Upper lobe of left lung (tissue), 6 donors: ENCODE results near the gene DMXL2. TPM values are rescaled to one million over a fixed set of nuclear protein-coding genes. Genes with fewer than 3 reads are reported as not detected.
"Not testable (repeated sequence)": the region's sequence is repeated elsewhere in the genome, so short reads cannot be mapped to it uniquely, and the experiment has no call there.

Experiments used
- ATAC-seq, 2 donors: fragments of 200-7000 bp; cut with Tn5 transposase; one replicate each; pipeline ENCODE4 v1.9.1; 2022; ENCODE audit warnings: mild to moderate bottlenecking in 2 of 2, moderate library complexity in 2 of 2; ENCODE audit not compliant: low FRiP score in 2 of 2
- DNase-seq, 2 donors: peaks; one replicate each; pipeline ENCODE4 v3.0.0-alpha.2; 2019 to 2020
- H3K27ac ChIP-seq, 4 donors: fragments of 200-600 bp; sonication (generic); one replicate each; pipeline ENCODE4 v1.5.1; 2016 to 2019
- H3K27me3 ChIP-seq, 4 donors: fragments of 200-600 bp; sonication (generic); one replicate each; pipeline ENCODE4 v1.5.1; 2017 to 2019
- H3K36me3 ChIP-seq, 4 donors: fragments of 200-600 bp; sonication (generic); one replicate each; pipeline ENCODE4 v1.5.1; 2016 to 2019
- H3K4me1 ChIP-seq, 4 donors: fragments of 200-600 bp; sonication (generic); one replicate each; pipeline ENCODE4 v1.5.1; 2018 to 2019
- H3K4me3 ChIP-seq, 4 donors: fragments of 200-600 bp; sonication (generic); one replicate each; pipeline ENCODE4 v1.5.1; 2017 to 2019; ENCODE audit warnings: mild to moderate bottlenecking in 2 of 4, moderate library complexity in 1 of 4
- H3K9me3 ChIP-seq, 4 donors: fragments of 200-600 bp; sonication (generic); one replicate each; pipeline ENCODE4 v1.5.1; 2018 to 2019
- EP300 ChIP-seq, 4 donors: sonication (generic); formaldehyde crosslinking; IDR thresholded peaks; one replicate each; pipeline ENCODE4 v1.5.1; 2017; ENCODE audit warnings: antibody characterized with exemption in 4 of 4, control low read depth in 2 of 4
- POLR2A ChIP-seq, 4 donors: fragments of 450-650 bp; IDR thresholded peaks; one replicate each; pipeline ENCODE4 v1.5.1; 2016 to 2017; ENCODE audit warnings: antibody characterized with exemption in 4 of 4, mild to moderate bottlenecking in 2 of 4
- POLR2AphosphoS5 ChIP-seq, 2 donors: sonication (generic); formaldehyde crosslinking; IDR thresholded peaks; one replicate each; pipeline ENCODE4 v1.5.1; 2017; ENCODE audit warnings: antibody characterized with exemption in 2 of 2
- WGBS, 2 donors: methylation state at CpG; one replicate each; pipeline ENCODE4 v1.1.5; 2017 to 2018; 5-methylcytosine and 5-hydroxymethylcytosine counted together
- total RNA-seq, 6 donors: library from RNA; depleted of rRNA in 4 of 6; stranded (reverse); fragments of >200 nt in 4 of 6; gene quantifications; one replicate each; pipeline versions ENCODE4 v1.1.0 to v1.2.1, GENCODE V29; 2016 to 2021
- TF ChIP-seq, protein P1 (sequence below), 6 experiments: fragments of 450-650 bp in 4 of 6; fragments of 200-600 bp in 2 of 6; sonication (generic) in 2 of 6; IDR thresholded peaks; one replicate each; pipeline ENCODE4 v1.5.1; 2016 to 2019; ENCODE audit warnings: antibody characterized with exemption in 6 of 6
- donor health status: DM: no; HTN: no; CAD: no; lungs with moderate emphysema.
- donor health status: DM: no; HTN: yes; CAD: no; lungs with severe emphysema.

Gene DMXL2
- total RNA-seq, 6 donors from 2014 or later, result 39.8 to 140 (median 58.1) TPM

DNA sequence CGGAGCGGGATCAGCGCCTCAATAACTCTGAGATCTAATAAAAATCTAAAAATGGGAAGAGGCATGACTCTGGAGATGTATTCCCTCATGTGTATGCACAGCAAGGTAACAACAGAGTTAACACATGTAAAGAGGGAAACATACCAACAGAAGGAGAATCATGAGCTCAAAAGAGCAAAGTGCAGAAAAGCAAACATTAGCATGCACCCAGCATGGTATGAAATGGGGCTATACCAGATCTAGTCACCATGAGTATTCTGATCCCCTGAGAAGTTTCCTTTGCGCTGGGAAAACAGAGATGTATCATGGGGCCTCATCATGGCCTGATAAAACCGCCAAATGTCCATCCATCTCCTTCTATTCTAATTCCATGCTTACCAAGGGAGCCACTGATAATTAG is 152.1 kb downstream of the DMXL2 start:
- TF ChIP-seq EP300 (IDR thresholded peaks at IDR 0.05), result no peak
- no peak for TF ChIP-seq POLR2AphosphoS5 (IDR thresholded peaks at IDR 0.05)
- no peak for TF ChIP-seq POLR2A (IDR thresholded peaks at IDR 0.05)
- TF ChIP-seq, protein P1, sequence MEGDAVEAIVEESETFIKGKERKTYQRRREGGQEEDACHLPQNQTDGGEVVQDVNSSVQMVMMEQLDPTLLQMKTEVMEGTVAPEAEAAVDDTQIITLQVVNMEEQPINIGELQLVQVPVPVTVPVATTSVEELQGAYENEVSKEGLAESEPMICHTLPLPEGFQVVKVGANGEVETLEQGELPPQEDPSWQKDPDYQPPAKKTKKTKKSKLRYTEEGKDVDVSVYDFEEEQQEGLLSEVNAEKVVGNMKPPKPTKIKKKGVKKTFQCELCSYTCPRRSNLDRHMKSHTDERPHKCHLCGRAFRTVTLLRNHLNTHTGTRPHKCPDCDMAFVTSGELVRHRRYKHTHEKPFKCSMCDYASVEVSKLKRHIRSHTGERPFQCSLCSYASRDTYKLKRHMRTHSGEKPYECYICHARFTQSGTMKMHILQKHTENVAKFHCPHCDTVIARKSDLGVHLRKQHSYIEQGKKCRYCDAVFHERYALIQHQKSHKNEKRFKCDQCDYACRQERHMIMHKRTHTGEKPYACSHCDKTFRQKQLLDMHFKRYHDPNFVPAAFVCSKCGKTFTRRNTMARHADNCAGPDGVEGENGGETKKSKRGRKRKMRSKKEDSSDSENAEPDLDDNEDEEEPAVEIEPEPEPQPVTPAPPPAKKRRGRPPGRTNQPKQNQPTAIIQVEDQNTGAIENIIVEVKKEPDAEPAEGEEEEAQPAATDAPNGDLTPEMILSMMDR (IDR thresholded peaks at IDR 0.05), result no peak
- Histone ChIP-seq H3K27ac (no peak overlapping the region), H3K36me3 (peaks cover 0 to 28% (median 14%) of the 10 kb centered on the region in 4 donors), H3K27me3 (no peaks in the 10 kb centered on the region), H3K4me1 (no peaks in the 10 kb centered on the region), H3K9me3 (no peaks in the 10 kb centered on the region), H3K4me3 (no peak overlapping the region)
- DNase-seq (no peak), ATAC-seq (no peak)
- WGBS, 2 donors, result 80 to 95% methylated on average over 5 of the region's 5 CpGs

DNA sequence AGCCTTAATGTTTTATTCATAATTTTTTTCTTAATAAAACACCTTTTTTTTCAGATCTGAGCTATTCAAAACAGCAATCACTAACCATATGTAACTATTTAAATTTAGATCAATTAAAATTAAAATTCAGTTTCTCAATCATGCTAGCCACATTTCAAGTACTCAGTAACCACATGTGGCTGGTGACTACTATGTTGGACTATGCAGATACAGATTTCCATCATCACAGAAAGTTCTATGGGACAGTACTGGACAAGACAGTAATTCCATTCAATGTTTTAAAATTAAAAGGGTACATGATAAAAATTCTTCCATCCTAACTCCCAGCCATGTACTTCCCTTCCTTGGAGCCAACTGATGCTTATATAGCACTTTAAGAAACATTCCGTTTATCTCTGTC is 161.8 kb downstream of the DMXL2 start:
- no peaks in the 10 kb centered on the region for H3K9me3 ChIP-seq
- H3K4me1 ChIP-seq, result no peaks in the 10 kb centered on the region
- H3K36me3 ChIP-seq, result peaks cover 12 to 60% (median 24%) of the 10 kb centered on the region in 4 donors
- TF ChIP-seq POLR2A (IDR thresholded peaks at IDR 0.05) (no peak), EP300 (IDR thresholded peaks at IDR 0.05) (no peak)
- DNase-seq (no peak), ATAC-seq (no peak)
- H3K27ac ChIP-seq, result no peak overlapping the region
- 95 to 100% methylated on average over 1 of the region's 1 CpG for WGBS, 2 donors
- H3K27me3 ChIP-seq, result no peaks in the 10 kb centered on the region
- H3K4me3 ChIP-seq, result no peak overlapping the region

DNA sequence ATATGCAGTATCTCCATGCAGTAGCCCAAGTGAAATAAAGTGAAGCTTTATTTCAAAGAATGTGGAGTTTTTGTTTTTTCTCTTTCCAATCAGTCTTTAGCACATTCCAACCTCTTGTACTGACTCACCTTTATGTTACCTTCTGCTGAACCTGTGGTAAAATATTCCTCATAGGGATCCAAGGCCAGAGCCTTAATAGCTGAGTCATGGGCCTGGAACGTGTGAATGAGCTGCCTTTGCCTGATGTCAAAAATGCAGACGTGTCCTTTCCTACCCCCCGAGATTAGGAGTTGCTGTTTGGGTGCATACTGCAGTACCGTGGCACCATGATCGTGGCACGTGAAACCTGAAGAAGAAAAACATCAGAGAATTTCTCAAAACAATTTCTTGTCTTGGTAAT is 172.6 kb downstream of the DMXL2 start:
- TF ChIP-seq EP300 (IDR thresholded peaks at IDR 0.05) (no peak), POLR2AphosphoS5 (IDR thresholded peaks at IDR 0.05) (no peak), POLR2A (IDR thresholded peaks at IDR 0.05) (no peak)
- TF ChIP-seq, protein P1 (IDR thresholded peaks at IDR 0.05), result no peak
- Histone ChIP-seq H3K27me3 (no peaks in the 10 kb centered on the region), H3K27ac (no peak overlapping the region), H3K36me3 (peaks cover 7 to 59% (median 21%) of the 10 kb centered on the region in 4 donors), H3K4me1 (no peaks in the 10 kb centered on the region), H3K9me3 (no peaks in the 10 kb centered on the region), H3K4me3 (no peak overlapping the region)
- no peak for DNase-seq
- no peak for ATAC-seq
- 92 to 94% methylated on average over 6 of the region's 6 CpGs for WGBS, 2 donors

- no peak for DNase-seq
- 76 to 87% methylated on average over 7 of the region's 7 CpGs for WGBS, 2 donors
- Histone ChIP-seq H3K4me1 (no peaks in the 10 kb centered on the region), H3K4me3 (no peak overlapping the region), H3K36me3 (peaks cover 7 to 48% (median 17%) of the 10 kb centered on the region in 4 donors), H3K27ac (no peak overlapping the region), H3K9me3 (no peaks in the 10 kb centered on the region), H3K27me3 (no peaks in the 10 kb centered on the region)
- no peak for ATAC-seq
- TF ChIP-seq EP300 (IDR thresholded peaks at IDR 0.05), result no peak
Observed at GRCh38 chr15:51448622-51449399, 173.8 kb downstream of the DMXL2 start.

DNA sequence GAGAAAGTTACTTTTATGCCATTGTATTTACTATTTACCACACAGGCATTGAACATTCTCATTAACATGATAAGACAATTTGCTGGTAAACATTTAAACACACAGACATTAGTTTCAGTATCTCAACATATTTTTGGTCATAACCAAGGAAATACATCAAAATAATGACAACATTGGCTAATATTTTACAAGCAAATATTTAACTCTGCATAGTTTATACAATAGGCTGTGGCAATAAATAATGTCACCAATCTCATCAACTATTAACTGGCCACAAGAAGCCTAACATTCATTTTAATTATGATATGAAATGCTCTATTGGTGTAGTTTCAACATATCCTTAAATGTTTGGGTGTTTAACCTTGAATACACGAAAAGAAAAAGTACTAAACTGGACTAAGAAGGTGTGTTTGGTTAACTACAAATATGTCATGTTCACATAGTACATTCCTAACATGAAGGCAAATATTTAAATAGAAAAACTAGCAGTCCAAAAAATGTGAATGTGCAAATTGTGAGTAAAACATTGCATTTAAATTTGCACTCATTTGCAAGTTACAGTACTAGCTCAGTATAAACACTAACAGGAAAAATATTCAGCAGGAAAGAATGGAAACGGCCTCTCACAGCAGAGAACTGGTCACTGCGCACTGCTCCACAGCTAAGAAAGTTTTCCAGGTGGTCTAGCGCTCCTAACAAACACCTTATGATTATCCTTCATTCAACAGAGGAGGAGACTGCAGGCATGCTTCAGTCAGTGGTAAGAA is 174.5 kb downstream of the DMXL2 start:
- Histone ChIP-seq H3K9me3 (no peaks in the 10 kb centered on the region), H3K4me3 (no peak overlapping the region), H3K36me3 (peaks cover 7 to 41% (median 17%) of the 10 kb centered on the region in 4 donors), H3K4me1 (no peaks in the 10 kb centered on the region), H3K27me3 (no peaks in the 10 kb centered on the region), H3K27ac (no peak overlapping the region)
- ATAC-seq, result no peak
- 81 to 83% methylated on average over 4 of the region's 4 CpGs for WGBS, 2 donors
- no peak for DNase-seq
- TF ChIP-seq POLR2AphosphoS5 (IDR thresholded peaks at IDR 0.05), result no peak
- no peak for TF ChIP-seq POLR2A (IDR thresholded peaks at IDR 0.05)
- TF ChIP-seq EP300 (IDR thresholded peaks at IDR 0.05), result no peak
- TF ChIP-seq, protein P1 (IDR thresholded peaks at IDR 0.05), result no peak

GRCh38 chr15:51446029-51446744 is 176.4 kb downstream of the DMXL2 start:
- H3K27me3 ChIP-seq, DNase-seq, H3K4me3 ChIP-seq, H3K4me1 ChIP-seq, H3K27ac ChIP-seq, H3K9me3 ChIP-seq, ATAC-seq: not testable (repeated sequence)
- 85 to 95% methylated on average over 5 of the region's 5 CpGs for WGBS, 2 donors
- H3K36me3 ChIP-seq, result peaks cover 0 to 32% (median 15%) of the 10 kb centered on the region in 4 donors
